Measurements from ENCODE around the gene ALB.
"Not testable (repeated sequence)": the region's sequence is repeated elsewhere in the genome, so short reads cannot be mapped to it uniquely, and the experiment has no call there.

DNA sequence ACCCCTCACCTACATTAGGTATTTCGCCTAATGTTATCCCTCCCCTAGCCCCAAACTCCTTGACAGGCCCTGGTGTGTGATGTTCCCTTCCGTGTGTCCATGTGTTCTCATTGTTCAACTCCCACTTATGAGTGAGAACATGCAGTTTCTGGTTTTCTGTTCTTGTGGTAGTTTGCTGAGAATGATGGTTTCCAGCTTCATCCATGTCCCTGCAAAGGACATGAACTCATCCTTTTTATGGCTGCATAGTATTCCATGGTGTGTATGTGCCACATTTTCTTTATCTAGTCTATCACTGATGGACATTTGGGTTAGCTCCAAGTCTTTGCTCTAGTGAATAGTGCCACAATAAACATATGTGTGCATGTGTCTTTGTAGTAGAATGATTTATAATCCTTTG lies 14.4 kb upstream of the ALB start:
- not testable (repeated sequence) for TF ChIP-seq CTCF, POLR2A (IDR thresholded peaks at IDR 0.05)

Data from body of pancreas (tissue), 4 donors.